Lung (tissue), 12 donors: ENCODE data around the gene DHX57. TPM values are rescaled to one million over a fixed set of nuclear protein-coding genes. Genes with fewer than 3 reads are reported as not detected.

ENCODE experiments used
- ATAC-seq: fragments of 200-7000 bp; cut with Tn5 transposase; one replicate; pipeline ENCODE4 v1.9.1; 2020; ENCODE audit warnings: moderate number of reproducible peaks; ENCODE audit not compliant: insufficient read depth, low FRiP score
- DNase-seq, 3 donors: peaks; one replicate each; pipeline ENCODE4 v3.0.0-alpha.2; 2013 to 2017
- H3K27ac ChIP-seq, 2 donors: one replicate each; pipeline ENCODE4 v1.5.1; 2013; ENCODE audit warnings: mild to moderate bottlenecking in 2 of 2, moderate library complexity in 2 of 2, control low read depth in 1 of 2, inconsistent platforms in 1 of 2, low read depth in 1 of 2, low read length in 1 of 2
- H3K27me3 ChIP-seq, 3 donors: one replicate each; pipeline ENCODE4 v1.5.1; 2013; ENCODE audit warnings: low read length in 2 of 3; ENCODE audit not compliant: control insufficient read depth in 3 of 3, insufficient read depth in 3 of 3
- H3K36me3 ChIP-seq, 4 donors: one replicate each; pipeline ENCODE4 v1.5.1; 2013; ENCODE audit warnings: low read length in 4 of 4, mild to moderate bottlenecking in 1 of 4, moderate library complexity in 1 of 4; ENCODE audit not compliant: control insufficient read depth in 4 of 4, insufficient read depth in 4 of 4
- H3K4me1 ChIP-seq, 5 donors: one replicate each; pipeline ENCODE4 v1.5.1; 2013; ENCODE audit warnings: low read length in 5 of 5, mild to moderate bottlenecking in 2 of 5, moderate library complexity in 1 of 5; ENCODE audit not compliant: control insufficient read depth in 5 of 5, insufficient read depth in 5 of 5
- H3K4me3 ChIP-seq: one replicate; pipeline ENCODE4 v1.5.1; 2013; ENCODE audit warnings: mild to moderate bottlenecking, control low read depth, moderate library complexity
- H3K9ac ChIP-seq, 2 donors: one replicate each; pipeline ENCODE4 v1.5.1; 2013; ENCODE audit warnings: low read length in 2 of 2, control low read depth in 1 of 2; ENCODE audit not compliant: insufficient read depth in 1 of 2
- H3K9me3 ChIP-seq, 4 donors: one replicate each; pipeline ENCODE4 v1.5.1; 2013; ENCODE audit warnings: low read length in 3 of 4, mild to moderate bottlenecking in 1 of 4, moderate library complexity in 1 of 4; ENCODE audit not compliant: control insufficient read depth in 4 of 4, insufficient read depth in 3 of 4
- CTCF ChIP-seq: IDR thresholded peaks from 2 replicates; pipeline ENCODE4 v1.5.1; 2012; ENCODE audit warnings: mild to moderate bottlenecking; ENCODE audit errors: control extremely low read depth, extremely low read depth
- WGBS, 2 donors: extraction: QIAGEN DNeasy Blood & Tissue Kit; methylation state at CpG; one replicate each; pipeline ENCODE4 v1.1.7; 2013; 5-methylcytosine and 5-hydroxymethylcytosine counted together
- polyA plus RNA-seq, 2 donors: library from polyadenylated mRNA; stranded (reverse); fragments of 200-250 nt; gene quantifications; one replicate each; pipeline ENCODE4 v1.2.1, GENCODE V29; 2013
- total RNA-seq, 2 donors: library from RNA; depleted of rRNA in 1 of 2; stranded (reverse); fragments of >200 nt in 1 of 2; gene quantifications; one replicate each; pipeline ENCODE4 v1.2.1, GENCODE V29; 2014 to 2021
- donor health status: control.
- donor health status: control.
- donor health status: Bipolar disorder and iron deficiency.
- donor health status: healthy.
- donor health status: DM: yes; HTN: yes; CAD: no.

Gene DHX57
- total and polyA plus RNA-seq, 4 donors = 6.2 to 33.6 (median 13.0) TPM

GRCh38 chr2:38876407-38876806 is 673 bp upstream of the DHX57 start:
- ATAC-seq = no peak
- peak in 1 of 3 donors; percentile 11 for DNase-seq
- no peaks in the 10 kb centered on the region for H3K27me3 ChIP-seq
- peak overlapping the region; percentile 85 to 97 for H3K9ac ChIP-seq
- no peak for TF ChIP-seq CTCF
- peaks cover 0 to 8% (median 2%) of the 10 kb centered on the region in 4 donors for H3K36me3 ChIP-seq
- WGBS, 2 donors = 36 to 44% methylated on average over 10 of the region's 10 CpGs
- peaks cover 0 to 13% (median 2%) of the 10 kb centered on the region in 5 donors for H3K4me1 ChIP-seq
- no peak overlapping the region for H3K27ac ChIP-seq
- peak overlapping the region; percentile 90 for H3K4me3 ChIP-seq
- peaks cover 0 to 6% (median 0%) of the 10 kb centered on the region in 4 donors for H3K9me3 ChIP-seq

- Histone ChIP-seq H3K4me1 (peaks cover 0 to 13% (median 2%) of the 10 kb centered on the region in 5 donors), H3K27me3 (no peaks in the 10 kb centered on the region), H3K27ac (peak overlapping the region; percentile 34 to 86), H3K9ac (peak overlapping the region; percentile 85 to 97), H3K36me3 (peaks cover 0 to 8% (median under 1%) of the 10 kb centered on the region in 4 donors), H3K9me3 (peaks cover 0 to 6% (median 0%) of the 10 kb centered on the region in 4 donors), H3K4me3 (peak overlapping the region; percentile 90)
- DNase-seq (peak in 1 of 3 donors; percentile 35), ATAC-seq (no peak)
- WGBS, 2 donors = 1% methylated on average over 10 of the region's 10 CpGs
- no peak for TF ChIP-seq CTCF
Measured at GRCh38 chr2:38875227-38875575, 533 bp downstream of the DHX57 start.

GRCh38 chr2:38873763-38874162 is 2.0 kb downstream of the DHX57 start:
- ATAC-seq (no peak), DNase-seq (no peak)
- WGBS, 2 donors = 78% methylated on average over 5 of the region's 5 CpGs
- Histone ChIP-seq H3K4me1 (peaks cover 0 to 13% (median 2%) of the 10 kb centered on the region in 5 donors), H3K9me3 (peaks cover 0 to 6% (median 0%) of the 10 kb centered on the region in 4 donors), H3K36me3 (peaks cover 0 to 8% (median 0%) of the 10 kb centered on the region in 4 donors), H3K9ac (no peak overlapping the region), H3K27me3 (no peaks in the 10 kb centered on the region), H3K4me3 (no peak overlapping the region), H3K27ac (no peak overlapping the region)
- TF ChIP-seq CTCF = no peak

GRCh38 chr2:38871432-38871831 is 4.3 kb downstream of the DHX57 start:
- DNase-seq = no peak
- TF ChIP-seq CTCF = no peak
- H3K36me3 ChIP-seq = peaks cover 3 to 13% (median 8%) of the 10 kb centered on the region in 4 donors

More at GRCh38 chr2:38871432-38871831, 4.3 kb downstream of the DHX57 start:
- Histone ChIP-seq H3K4me3 (no peak overlapping the region), H3K4me1 (peaks cover 0 to 9% (median 0%) of the 10 kb centered on the region in 5 donors), H3K27ac (no peak overlapping the region), H3K9me3 (peaks cover 0 to 6% (median 0%) of the 10 kb centered on the region in 4 donors), H3K9ac (no peak overlapping the region), H3K27me3 (no peaks in the 10 kb centered on the region)
- 98 to 99% methylated on average over 3 of the region's 3 CpGs for whole genome bisulfite sequencing, 2 donors
- no peak for ATAC-seq
